ENCODE measurements around the gene TACR1.

Gene TACR1

DNA sequence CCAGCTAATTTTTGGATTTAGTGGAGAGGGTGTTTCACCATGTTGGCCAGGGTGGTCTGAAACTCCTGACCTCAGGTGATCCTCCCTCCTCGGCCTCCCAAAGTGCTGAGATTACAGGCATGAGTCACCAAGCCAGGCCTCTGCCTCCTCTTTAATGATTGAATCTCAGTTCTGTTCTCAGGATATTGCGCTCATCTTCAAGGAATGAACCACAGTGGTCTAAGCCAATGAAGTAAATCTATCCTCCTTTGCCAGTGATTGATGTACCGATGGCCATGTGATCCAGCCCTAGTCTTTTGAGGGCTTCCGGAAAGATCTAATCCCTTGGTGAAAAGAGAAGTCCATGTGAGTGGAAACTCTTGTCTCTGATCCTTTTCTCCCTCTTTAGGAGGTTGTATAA is 192.3 kb downstream of the TACR1 start:
- DNase-seq, result no peak

DNA sequence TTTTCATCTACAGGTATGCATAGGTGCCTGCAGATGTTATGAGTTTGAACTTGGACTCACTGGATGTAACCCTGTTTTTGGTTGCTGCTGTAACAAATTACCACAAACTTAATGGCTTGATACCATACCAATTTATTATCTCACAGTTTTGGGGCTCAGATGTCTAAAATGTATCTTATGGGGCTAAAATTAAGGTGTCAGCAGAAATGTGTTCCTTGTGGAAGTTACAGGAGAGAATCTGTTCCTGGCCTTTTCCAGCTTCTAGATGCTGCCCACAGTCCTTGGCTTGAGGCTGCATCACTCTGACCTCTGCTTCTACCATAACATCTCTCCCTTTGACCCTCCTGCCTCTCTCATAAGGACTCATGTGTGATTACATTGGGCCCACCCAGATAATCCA is 193.3 kb downstream of the TACR1 start:
- no peak for DNase-seq

DNA sequence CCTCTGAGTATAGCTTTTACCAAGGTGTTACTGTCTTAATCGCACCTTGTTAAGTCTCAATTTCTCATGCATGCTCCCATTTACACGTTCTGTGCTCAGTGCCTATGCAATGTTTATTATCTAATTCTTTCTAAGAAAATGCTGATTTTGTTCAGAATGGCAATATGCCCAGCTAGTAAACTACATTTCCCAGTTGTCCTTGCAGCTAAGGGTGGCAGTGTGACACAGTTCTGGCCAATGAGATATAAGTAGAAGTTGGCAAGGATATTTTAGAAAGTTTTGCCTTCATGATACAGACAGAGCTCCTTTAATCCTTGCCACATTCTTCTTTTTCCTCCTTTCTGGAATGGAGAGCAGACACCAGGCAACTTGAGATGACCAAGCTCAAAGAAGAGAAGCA is 195.5 kb downstream of the TACR1 start:
- DNase-seq, result no peak

DNA sequence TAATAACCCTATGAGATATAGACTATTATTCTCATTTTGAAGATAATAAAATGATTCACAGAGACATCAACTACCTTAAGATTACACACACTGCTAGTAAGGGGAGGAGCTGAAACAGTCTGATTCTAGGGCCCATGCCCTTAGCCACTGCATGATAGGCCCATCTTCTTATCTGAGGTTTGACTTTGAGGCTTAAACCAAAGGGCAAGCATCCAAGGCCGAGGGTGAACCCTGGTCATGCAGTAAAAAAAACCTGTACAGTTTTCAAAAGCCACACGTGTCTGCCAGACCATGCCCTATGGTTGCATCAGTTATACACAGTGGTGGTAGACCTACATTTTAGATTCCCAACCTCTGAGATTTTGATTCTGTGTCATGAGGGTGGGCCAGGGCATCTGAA is 196.0 kb downstream of the TACR1 start:
- no peak for DNase-seq

DNA sequence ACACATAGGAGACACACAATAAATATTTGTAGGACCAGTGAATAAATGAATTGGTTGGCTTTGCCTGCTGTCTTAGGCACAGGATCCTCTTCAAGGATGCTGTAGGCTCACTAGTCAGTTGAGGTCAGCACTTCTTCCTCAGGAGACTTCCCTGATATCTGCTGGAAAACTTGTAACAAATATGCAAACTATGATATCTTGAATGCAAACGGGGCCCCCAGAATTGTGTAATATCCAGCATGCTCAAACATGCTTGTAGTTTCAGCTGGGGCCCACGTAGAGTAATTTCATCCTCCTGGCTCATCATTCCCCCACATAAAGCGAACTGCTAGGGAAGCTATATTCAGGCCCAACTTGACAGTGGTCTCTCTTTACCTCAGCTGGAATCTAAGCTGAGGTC is 197.3 kb downstream of the TACR1 start:
- peak; percentile 23 for DNase-seq

DNA sequence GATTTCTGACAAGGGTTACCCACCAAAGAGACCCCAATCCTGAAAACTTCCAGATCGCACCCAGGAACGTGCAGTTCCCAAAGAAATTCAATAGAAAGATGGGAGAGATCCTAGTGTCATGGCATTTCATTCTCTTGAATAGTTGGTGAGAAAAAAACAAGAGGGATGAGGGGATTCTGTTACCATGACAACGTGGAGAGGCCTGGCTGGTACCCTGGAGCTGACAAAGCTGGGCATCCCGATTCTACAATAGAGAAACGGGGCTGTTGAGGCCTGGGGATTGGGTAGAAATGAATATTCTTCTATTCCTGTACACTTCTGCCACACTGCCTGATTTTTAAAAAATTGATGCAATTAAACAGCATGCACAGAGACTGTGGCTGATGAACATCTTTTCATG is 199.9 kb downstream of the TACR1 start:
- DNase-seq, result no peak

Data from NCI-H526 treated with DMSO at 0.1 percent for 48 hours (cell line).